ENCODE data around the gene GARS1.

The GARS1 gene

GRCh38 chr7:30598121-30598876, 3.6 kb downstream of the GARS1 start:
- no peak overlapping the region for H3K27ac ChIP-seq
- TF ChIP-seq CTCF (IDR thresholded peaks at IDR 0.05), result no peak
- H3K4me1 ChIP-seq, result peaks cover 0 to 25% (median 10%) of the 10 kb centered on the region in 4 donors
- H3K4me3 ChIP-seq, result no peak overlapping the region
- intact Hi-C loops (cut with DNase I; ENCODE audit: low total_unique reads), result no loop called here
- peaks cover 32 to 40% (median 37%) of the 10 kb centered on the region in 3 donors for H3K36me3 ChIP-seq
- DNase-seq, result no peak
- no peaks in the 10 kb centered on the region for H3K27me3 ChIP-seq
- no peaks in the 10 kb centered on the region for H3K9me3 ChIP-seq

GRCh38 chr7:30604901-30605300, 10.2 kb downstream of the GARS1 start:
- Histone ChIP-seq H3K27ac (no peak overlapping the region), H3K36me3 (peaks cover 72 to 74% (median 74%) of the 10 kb centered on the region in 3 donors), H3K9me3 (no peaks in the 10 kb centered on the region), H3K27me3 (no peaks in the 10 kb centered on the region), H3K4me1 (no peaks in the 10 kb centered on the region), H3K4me3 (no peak overlapping the region)
- no peak for DNase-seq
- no peak for TF ChIP-seq CTCF (IDR thresholded peaks at IDR 0.05)
- intact Hi-C loops (cut with DNase I; ENCODE audit: low total_unique reads), result loop anchor here (10.0 kb wide), 1 partner anchor 140 kb away; no protein-coding TSS in a partner anchor

- Histone ChIP-seq H3K36me3 (peaks cover 68 to 74% (median 70%) of the 10 kb centered on the region in 3 donors), H3K27ac (no peak overlapping the region), H3K4me3 (no peak overlapping the region), H3K4me1 (no peaks in the 10 kb centered on the region), H3K27me3 (no peaks in the 10 kb centered on the region), H3K9me3 (no peaks in the 10 kb centered on the region)
- intact Hi-C loops (cut with DNase I; ENCODE audit: low total_unique reads), result loop anchor here (10.0 kb wide), 1 partner anchor 139 kb away; no protein-coding TSS in a partner anchor
- no peak for DNase-seq
- TF ChIP-seq CTCF (IDR thresholded peaks at IDR 0.05), result no peak
These were observed 11.2 kb downstream of the GARS1 start for GRCh38 chr7:30605832-30606231.

GRCh38 chr7:30612658-30613265, 18.1 kb downstream of the GARS1 start:
- no peak for TF ChIP-seq CTCF (IDR thresholded peaks at IDR 0.05)
- Histone ChIP-seq H3K27me3 (no peaks in the 10 kb centered on the region), H3K4me1 (no peaks in the 10 kb centered on the region), H3K4me3 (no peak overlapping the region), H3K36me3 (peaks cover 66 to 79% (median 73%) of the 10 kb centered on the region in 3 donors), H3K9me3 (no peaks in the 10 kb centered on the region), H3K27ac (no peak overlapping the region)
- intact Hi-C loops (cut with DNase I; ENCODE audit: low total_unique reads), result no loop called here
- DNase-seq, result no peak

GRCh38 chr7:30613366-30614325, 19.0 kb downstream of the GARS1 start:
- Histone ChIP-seq H3K27ac (no peak overlapping the region), H3K27me3 (no peaks in the 10 kb centered on the region), H3K9me3 (no peaks in the 10 kb centered on the region), H3K4me1 (no peaks in the 10 kb centered on the region), H3K4me3 (no peak overlapping the region), H3K36me3 (peaks cover 69 to 88% (median 74%) of the 10 kb centered on the region in 3 donors)
- intact Hi-C loops (cut with DNase I; ENCODE audit: low total_unique reads), result no loop called here
- no peak for DNase-seq
- no peak for TF ChIP-seq CTCF (IDR thresholded peaks at IDR 0.05)

All from tibial artery (tissue), 4 donors.